SKM-1 treated with dmso at 0.1 percent for 144 hours (cell line): ENCODE results near the gene SQOR.
"Not testable (repeated sequence)": the region's sequence is repeated elsewhere in the genome, so short reads cannot be mapped to it uniquely, and the experiment has no call there.

ENCODE experiments used
- DNase-seq: peaks from one replicate; lab custom pipeline; 2025; ENCODE audit not compliant: unreplicated experiment; lab: John Stamatoyannopoulos, UW

Gene SQOR

DNA sequence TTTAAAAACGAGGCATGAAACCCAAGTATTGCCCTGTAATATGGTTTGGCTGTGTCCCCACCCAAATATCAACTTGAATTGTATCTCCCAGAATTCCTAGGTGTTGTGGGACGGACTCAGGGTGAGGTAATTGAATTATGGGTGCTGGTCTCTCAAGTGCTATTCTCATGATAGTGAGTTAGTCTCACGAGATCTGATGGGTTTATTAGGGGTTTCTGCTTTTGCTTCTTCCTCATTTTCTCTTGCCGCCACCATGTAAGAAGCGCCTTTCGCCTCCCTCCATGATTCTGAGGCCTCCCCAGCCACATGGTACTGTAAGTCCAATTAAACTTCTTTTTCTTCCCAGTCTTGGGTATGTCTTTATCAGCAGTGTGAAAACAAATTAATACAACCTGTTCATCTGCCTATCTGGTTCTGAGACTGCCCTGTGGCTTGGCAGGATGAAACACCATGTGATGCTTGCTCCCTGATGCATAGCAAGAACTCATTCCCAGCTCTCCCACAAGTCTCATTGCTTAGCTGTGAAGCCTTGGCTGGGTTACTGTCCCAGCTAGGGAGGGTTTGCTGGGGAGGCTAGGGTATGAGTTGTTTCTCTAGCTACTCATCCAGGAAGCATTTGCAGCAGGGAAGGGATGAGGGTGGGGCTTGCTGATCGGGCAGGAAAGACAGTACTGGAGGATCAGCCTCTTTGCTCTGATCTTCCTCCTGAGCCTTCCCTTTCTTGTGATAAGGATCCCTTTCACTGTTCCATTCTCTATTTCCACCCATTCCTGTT lies 3.7 kb upstream of the SQOR start:
- DNase-seq: no peak

DNA sequence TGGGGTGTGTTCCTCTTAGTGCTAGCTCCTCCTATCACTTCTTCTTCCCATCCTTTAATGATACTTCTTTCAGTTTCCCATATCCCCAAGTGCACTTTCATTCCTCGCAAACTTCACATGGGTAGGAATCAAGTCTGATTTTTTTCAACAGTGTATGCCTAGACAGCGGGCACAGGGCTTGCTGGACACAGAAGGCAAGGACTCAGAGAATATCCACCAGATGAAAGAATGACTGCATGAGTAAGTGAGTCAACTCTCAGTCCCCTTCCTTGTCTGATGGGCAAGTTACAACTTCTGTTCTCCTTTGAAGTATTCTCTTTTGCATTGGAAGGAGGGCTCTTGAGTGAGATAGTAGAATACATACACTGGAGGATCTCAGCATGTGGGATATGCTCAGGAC lies 3.1 kb upstream of the SQOR start:
- DNase-seq: no peak

DNA sequence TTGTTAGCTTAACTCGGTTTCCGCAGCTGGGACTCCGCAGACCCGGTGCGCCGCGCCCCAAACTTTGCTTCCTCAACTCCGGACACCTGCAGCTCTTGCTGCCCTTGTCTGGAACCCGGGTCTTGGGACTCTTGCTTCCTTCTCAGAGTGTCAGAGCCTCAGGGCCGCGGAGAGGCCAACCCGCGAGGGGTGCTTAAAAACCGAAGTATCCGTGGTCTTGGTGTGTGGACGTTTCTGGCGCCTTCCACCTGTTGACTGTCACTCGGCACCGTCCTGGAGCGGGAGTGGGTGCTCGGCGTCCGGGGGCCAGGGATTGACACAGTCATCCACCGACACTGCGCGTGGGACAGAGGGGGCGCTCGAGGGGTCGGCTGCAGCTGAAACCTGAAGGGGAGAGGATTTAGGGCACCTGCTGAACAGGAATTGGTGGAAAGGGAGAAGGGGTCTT lies 386 bp downstream of the SQOR start:
- DNase-seq: no peak

DNA sequence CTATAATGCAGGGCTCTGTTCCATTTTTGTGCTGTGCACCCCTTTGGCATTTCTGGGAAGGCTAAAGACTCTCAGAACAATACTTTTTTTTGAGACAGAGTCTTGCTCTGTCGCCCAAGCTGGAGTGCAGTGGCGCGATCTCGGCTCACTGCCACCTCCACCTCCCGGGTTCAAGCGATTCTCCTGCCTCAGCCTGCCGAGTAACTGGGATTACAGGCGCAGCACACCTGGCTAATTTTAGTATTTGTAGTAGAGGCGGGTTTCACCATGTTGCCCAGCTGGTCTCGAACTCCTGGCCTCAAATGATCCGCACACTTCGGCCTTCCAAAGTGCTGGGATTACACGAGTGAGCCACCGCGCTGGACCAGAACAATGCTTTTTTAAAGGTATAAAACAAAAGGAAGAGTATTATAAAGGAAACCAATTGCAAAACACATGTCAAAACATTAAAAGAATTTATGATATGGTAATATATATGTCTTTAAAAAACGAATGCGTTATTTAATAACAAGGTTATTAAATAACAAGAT lies 999 bp downstream of the SQOR start:
- DNase-seq: no peak

DNA sequence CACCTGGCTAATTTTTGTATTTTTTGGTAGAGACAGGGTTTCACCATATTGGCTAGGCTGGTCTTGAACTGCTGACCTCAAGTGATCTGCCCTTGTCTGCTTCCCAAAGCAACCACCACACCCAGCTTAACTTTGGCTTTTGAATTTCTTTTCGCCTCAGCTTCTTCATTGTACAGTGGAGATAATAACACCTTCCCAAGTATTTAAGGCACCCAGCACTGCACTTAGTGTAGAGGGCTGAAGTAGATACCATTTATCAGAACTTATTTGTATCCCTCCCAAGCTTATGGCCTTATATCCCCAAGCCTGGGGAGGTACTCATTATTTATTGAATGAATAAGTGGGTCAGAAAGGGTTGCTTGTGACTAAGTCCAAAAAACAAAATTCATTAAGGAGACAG lies 2.3 kb downstream of the SQOR start:
- no peak for DNase-seq

DNA sequence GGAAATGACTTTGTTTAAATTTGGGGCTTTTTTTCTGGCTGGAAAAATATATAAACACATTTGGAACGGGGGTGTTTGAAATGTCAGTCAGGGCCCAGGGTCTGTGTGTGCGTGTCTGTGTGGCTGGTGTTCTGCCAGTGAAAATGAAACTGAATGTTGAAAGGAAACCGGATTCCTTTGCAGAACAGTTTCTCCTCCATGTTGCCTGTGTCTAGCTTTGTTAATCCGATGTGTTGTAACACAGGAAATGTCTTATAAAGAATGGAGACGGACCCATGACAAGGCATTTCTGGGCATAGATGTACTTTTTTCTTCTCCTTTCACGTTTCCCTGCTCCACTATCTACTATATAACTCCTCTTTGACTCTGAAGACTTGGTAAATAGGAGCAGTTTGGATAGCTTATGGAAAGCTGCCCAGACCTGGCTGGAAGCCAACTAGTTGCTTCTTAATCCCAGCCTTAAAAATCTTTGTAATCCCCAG lies 2.8 kb downstream of the SQOR start:
- DNase-seq: peak; percentile 92

DNA sequence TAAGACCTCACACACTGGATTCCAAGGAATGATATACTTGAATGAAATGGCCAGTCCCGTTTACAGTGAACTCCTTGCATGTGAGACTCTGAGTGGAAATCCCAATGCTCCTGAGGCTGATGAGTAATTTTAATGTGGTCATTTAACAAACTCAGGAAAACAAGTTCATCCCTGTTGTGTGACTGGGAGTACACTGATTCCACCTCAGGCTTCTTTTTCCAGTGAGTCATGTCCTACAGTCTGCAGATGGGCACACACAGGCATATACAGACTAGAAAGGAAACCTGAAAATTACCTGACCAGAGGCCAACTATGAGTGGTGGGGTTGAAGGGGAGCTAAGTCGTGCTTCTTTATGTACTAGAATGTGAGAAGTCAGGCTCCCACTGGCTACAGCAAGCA lies 5.8 kb downstream of the SQOR start:
- no peak for DNase-seq

DNA sequence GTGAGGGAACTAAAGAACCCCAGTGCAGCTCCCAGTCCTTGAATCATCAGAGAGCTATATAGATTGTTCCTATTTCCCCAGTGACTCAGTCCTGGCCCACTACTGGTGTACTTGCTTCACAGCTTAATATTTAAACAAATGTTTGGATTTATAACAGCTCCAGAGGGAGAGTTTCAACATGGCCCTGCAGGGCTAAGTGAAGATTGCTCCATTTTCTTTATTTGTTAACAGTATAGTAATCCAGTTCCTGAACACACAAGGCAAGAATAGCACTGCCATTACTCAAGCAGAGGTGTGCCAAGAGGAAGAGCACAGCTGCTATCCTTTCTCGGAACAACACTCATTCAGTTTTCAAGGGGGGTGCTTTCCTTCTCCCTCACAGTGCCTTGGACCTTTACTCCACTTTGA lies 6.5 kb downstream of the SQOR start:
- peak; percentile 87 for DNase-seq

DNA sequence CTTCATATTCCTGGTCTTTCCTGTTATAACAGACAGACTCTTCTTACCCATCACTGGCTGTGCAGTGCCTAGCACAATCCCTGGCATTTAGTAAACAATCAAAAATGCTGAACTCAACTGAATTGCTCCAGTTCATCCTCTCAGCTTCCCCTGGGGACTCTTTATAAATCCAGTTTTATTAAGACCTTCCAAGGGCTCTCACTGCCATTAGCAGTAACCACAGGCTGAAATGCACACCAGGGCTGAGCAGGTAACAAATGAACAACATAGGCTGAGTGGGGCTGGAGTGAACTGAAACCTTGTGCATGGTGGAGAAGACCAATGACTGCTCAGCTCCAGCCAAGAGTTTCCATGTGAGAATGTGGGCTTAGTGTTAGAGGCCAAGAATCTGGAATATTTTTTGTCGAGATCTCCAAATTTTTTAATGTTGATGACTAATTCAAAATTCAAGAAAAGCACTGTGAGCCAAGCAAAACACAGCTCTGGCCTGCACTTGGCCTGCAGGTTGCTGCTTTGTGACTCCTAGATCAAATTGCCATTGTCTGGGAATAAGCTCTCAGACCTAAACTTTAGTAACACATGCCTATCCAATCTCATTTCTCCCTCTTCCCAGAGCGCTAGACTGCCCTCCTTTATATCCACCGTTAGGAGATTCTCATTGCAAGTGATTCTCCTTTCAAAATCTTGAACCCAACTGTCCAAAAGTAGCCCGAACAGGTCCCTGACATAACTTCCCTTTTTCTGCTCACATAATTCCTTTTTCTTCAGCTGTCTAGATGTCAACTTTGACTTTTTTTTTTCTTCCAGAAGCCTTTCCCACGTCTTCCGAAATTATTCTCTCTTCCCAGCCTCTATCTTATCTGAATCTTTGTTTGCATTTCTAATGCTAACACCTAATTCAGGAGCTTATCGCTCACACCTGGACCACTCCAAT lies 7.4 kb downstream of the SQOR start:
- DNase-seq: no peak

DNA sequence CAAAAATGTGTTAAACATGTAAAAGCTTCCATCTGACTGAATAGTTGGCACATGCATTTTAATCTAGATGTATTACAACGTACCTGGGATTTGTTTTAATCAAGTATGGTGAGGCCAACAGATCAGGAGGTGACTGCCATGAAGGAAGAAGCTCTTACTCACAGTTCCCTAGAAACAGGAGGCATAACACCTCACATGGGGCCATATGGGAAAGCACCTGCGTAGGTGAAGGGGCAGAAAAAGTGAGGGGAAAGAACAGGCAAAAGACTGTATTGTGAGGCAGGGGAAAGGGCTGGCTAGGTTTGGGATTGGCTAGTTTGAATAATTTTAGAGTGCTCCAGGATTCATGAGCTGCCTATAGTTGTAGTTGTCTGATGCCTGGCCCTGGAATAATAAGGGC lies 9.6 kb downstream of the SQOR start:
- no peak for DNase-seq

DNA sequence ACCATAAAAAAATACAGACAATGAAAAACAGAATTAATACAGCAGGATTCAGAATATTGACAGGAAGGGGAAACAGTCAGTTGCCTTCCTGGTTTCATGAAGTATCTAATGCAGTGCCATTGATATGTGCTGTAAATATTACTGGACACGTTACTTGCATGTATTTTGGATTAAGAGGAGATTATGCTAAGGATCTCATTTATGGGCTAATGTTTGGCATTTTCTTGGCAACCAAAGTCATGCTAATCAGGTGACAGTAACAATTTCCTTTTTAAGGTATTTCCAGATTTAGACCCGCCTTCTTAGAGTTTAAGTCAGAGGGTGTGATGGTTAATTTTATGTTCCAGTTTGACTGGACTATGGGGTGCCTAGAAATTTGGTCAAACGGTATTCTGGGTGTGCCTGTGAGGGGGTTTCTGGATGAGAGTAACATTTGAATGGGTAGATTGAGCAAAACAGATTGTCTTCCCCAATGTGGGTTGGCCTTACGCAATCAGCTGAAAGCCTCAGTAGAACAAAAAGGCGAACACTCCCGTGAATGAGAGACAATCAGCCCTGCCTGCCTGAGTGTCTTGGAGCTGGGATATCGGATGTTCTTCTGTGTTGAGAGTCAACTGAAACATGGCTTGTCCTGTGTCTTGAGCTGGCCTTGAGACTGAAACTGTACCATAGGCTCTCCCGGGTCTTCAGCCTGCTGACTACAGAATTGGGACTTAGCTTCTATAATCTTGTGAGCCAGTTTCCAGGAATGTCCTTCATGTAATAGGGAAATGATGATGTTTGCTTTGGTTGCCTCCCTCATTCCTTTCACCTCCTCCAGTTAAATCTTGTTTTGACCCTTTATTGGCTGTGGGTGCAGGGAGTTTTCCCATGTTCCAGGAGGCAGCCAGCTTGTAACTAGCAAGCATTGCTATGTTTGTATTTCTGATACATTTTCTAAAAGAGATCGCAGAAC lies 10.5 kb downstream of the SQOR start:
- DNase-seq: peak; percentile 77

DNA sequence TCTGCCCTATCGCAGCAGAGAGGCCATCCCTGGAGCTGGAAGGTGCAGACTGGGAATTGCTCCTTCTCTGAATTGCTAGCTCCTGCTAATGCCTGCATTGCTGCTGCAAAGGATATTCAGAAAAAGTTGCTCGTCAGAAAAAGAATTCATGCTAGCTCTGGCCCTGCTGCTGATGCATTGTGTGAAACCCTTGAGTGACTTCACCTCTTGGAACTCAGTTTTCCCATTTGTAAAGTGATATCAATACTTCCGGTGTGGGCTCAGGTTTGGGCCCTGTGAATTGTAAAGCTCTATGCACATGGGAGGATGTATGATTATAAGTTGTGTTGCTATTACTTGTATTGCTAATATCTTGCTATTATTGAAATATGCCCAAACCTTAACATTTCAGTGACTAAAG lies 11.4 kb downstream of the SQOR start:
- no peak for DNase-seq

DNA sequence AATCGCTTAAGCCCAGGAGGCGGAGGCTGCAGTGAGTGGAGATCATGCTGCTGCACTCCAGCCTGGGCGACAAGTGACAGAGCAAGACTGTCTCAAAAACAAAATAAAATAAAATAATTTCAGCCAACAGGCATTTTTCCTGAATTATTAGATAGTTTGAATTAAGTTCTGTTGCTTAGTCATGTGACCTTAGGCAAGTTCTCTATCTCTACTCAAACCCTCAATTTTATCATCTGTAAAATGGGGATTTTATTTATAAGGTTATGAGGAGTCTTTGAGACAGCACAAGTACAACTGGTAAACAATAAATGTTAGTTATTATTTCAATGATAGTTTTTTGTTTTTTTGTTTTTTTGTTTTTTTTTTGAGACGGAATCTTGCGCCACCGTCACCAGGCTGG lies 13.0 kb downstream of the SQOR start:
- DNase-seq: no peak

DNA sequence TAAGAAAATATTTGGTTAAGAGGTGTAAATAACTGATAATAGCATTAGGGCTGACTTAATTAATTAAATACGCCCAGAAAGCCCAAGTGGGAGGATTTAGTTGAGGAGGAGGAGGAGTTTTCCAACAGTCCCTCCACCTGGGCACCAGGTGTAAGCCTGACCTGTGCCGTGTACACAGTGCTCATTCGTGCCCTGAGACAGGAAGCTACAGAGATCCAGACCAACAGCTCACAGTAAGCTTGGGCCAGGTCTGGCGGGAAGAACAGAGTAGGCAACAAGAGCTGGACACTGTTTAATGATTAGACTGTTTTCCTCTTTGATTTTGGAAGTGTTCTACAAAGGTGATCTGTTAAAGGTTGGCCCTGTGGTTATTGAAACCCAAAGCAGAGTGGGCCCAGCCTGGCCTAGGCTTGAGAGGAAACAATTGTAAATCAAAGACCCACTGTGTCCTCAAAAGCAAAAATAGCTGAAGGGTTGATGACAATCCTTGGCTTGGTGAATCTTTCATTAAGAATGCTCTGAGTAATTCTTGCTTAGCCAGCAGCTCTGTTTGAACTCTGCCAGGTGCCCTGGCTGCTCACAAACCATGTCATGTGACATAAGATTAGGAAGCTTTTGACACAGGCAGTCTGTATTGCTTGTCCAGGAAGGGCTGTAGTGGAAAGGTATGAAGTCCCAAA lies 13.8 kb downstream of the SQOR start:
- DNase-seq: no peak

DNA sequence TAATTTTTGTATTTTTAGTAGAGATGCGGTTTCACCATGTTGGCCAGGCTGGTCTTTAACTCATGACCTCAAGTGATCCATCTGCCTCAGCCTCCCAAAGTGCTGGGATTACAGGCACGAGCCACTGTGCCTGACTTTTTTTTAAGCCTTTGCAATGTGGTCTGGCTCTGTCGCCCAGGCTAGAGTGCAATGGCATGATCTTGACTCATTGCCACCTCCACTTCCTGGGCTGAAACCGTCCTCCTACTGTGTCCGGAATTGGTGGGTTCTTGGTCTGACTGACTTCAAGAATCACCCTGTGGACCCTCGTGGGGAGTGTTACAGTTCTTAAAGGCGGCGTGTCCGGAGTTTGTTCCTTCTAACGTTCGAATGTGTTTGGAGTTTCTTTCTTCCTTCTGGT lies 15.2 kb downstream of the SQOR start:
- DNase-seq: not testable (repeated sequence)

DNA sequence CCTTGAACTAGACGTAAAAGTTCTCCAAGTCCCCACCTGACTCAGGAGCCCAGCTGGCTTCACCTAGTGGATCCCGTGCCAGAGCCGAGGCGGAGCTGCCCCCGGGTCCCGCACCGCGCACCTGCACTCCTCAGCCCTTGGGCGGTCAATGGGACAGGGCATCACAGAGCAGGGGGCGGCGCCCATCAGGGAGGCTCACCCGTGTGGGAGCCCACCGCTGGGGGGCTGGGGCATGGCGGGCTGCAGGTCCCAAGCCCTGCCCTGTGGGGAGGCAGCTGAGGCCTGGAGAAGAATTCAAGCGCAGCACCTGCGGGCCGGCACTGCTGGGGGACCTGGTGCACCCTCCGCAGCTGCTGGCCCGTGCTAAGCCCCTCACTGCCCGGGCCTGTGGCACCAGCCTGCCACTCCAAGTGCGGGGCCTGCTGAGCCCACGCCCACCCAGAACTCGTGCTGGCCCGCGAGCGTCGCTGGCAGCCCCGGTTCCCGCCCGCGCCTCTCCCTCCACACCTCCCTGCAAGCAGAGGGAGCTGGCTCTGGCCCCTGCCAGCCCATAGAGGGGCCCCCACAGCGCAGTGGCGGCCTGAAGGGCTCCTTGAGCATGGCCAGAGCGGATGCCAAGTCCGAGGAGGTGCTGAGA lies 16.2 kb downstream of the SQOR start:
- no peak for DNase-seq

DNA sequence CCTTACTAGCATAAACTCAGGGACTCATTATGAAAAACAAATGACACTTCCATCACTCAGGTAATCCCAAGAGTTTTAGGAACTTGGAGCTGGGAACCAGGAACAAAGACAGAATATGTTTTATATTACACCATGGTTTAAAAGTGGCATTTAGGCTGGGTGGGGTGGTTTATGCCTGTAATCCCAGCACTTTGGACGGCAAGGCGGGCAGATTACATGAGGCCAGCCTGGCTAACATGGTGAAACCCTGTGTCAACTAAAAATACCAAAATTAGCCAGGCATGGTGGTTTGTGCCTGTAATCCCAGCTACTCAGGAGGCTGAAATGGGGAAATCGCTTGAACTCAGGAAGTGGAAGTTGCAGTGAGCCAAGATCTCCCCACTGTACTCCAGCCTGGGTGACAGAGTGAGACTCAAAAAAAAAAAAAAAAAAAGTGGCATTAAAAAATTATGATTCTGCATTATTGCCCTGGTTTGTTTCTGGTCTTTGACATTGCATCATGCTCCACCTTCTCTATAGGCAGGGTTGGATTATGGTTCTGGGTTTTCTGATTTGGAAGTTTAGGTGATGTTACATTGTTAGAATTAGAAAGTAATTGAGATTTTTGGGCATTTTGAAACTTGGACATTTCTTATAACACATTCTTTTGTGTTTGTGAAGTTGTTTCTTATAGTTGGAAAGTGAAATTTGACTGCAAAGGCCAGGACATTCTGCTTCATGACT lies 19.0 kb downstream of the SQOR start:
- DNase-seq: peak; percentile 44

DNA sequence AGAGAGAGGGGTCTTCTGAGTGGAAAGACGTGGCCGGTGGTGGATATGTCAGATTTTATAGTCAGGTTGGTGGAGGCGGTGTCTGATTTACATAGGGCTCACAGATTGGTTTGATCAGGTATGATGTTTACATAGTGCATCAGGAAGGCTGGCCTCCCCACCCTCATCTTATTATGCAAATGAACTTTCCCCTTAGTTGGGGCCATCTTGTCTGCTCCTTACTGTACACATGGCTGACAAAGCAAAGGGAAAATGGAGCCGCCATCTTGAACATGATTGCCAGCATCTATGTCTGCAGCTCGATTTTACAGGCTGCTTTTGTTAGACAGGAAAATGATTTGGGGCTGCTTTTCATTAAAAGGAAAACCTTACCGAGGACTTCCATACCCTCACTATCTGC lies 19.9 kb downstream of the SQOR start:
- no peak for DNase-seq

DNA sequence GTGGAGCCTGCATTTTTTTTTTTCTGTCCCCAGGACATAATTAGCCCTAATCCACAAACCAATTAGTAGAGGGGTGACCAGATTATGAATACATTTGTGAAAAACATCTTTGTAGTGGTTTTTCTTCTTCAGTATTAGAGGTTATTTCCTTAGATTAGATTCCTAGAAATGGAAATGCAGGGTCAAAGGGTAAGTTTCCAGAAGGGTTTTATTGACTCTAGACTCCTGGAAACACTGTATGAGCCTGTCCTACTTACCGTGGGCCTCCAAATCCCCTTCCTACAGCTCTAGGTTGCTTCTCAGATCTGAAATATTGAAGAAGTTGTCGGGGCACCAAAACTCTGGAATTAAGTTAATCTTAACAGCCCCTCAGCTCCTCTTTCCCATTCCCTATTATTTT lies 22.4 kb downstream of the SQOR start:
- no peak for DNase-seq
